Vagina (tissue), 2 donors: Measurements from ENCODE around the gene DENND5B.
"Not testable (repeated sequence)": the region's sequence is repeated elsewhere in the genome, so short reads cannot be mapped to it uniquely, and the experiment has no call there.

Source experiments
- CTCF ChIP-seq, 3 experiments: fragments of 450-650 bp in 2 of 3; fragments of 200-600 bp in 1 of 3; sonication (generic) in 1 of 3; IDR thresholded peaks; one replicate each; pipeline ENCODE4 v1.5.1; 2017 to 2019; ENCODE audit warnings: antibody characterized with exemption in 3 of 3, mild to moderate bottlenecking in 2 of 3, moderate library complexity in 2 of 3
- POLR2A ChIP-seq, 2 donors: fragments of 450-650 bp; IDR thresholded peaks; one replicate each; pipeline ENCODE4 v1.6.1; 2017; ENCODE audit warnings: antibody characterized with exemption in 2 of 2, mild to moderate bottlenecking in 2 of 2, moderate library complexity in 2 of 2

GRCh38 chr12:31501014-31501413 lies 89.9 kb downstream of the DENND5B start:
- not testable (repeated sequence) for TF ChIP-seq CTCF, POLR2A (IDR thresholded peaks at IDR 0.05)
